M059J (cell line): ENCODE data around the gene FLT3. TPM values are rescaled to one million over a fixed set of nuclear protein-coding genes. Genes with fewer than 3 reads are reported as not detected.
"Not testable (repeated sequence)": the region's sequence is repeated elsewhere in the genome, so short reads cannot be mapped to it uniquely, and the experiment has no call there.

Source experiments
- DNase-seq: peaks from one replicate; pipeline ENCODE4 v3.0.0-alpha.2; 2012; ENCODE audit warnings: low read depth
- total RNA-seq: library from RNA; depleted of rRNA; stranded (reverse); fragments of >200 nt; shearing (Covaris generic); gene quantifications from 2 replicates; pipeline ENCODE4 v1.2.3, GENCODE V29; 2014; rRNA removed

The FLT3 gene
- 0.12 TPM in 1 of 2 replicates, not detected in the other for total RNA-seq

GRCh38 chr13:28100150-28101121, at the start of gene FLT3:
TSS of gene FLT3 (minus strand) at chr13:28100576. CDS start at chr13:28100510, 66 bp downstream.
- DNase-seq, result peak; percentile 59

GRCh38 chr13:28147495-28147894, 47.1 kb upstream of the FLT3 start:
- peak; percentile 8 for DNase-seq

- DNase-seq, result no peak
Observed at GRCh38 chr13:28145049-28145448, 44.7 kb upstream of the FLT3 start.

GRCh38 chr13:28141542-28141941, 41.2 kb upstream of the FLT3 start:
- DNase-seq, result not testable (repeated sequence)

- DNase-seq, result no peak
Observed at GRCh38 chr13:28140433-28141125, 40.2 kb upstream of the FLT3 start.

- peak; percentile 80 for DNase-seq
Observed at GRCh38 chr13:28138756-28139470, 38.5 kb upstream of the FLT3 start.

GRCh38 chr13:28138012-28138755, 37.8 kb upstream of the FLT3 start, which contains the start of gene PAN3:
TSS of gene PAN3 (plus strand) at chr13:28138545. CDS start at chr13:28138658, 113 bp downstream.
- DNase-seq, result peak; percentile 86

- DNase-seq, result no peak
Observed at GRCh38 chr13:28137596-28137995, 37.2 kb upstream of the FLT3 start.

GRCh38 chr13:28136916-28137315, 36.5 kb upstream of the FLT3 start:
- no peak for DNase-seq

- DNase-seq, result no peak
Observed at GRCh38 chr13:28131646-28132045, 31.3 kb upstream of the FLT3 start.

GRCh38 chr13:28129911-28130693, 29.7 kb upstream of the FLT3 start:
- no peak for DNase-seq

- no peak for DNase-seq
Observed at GRCh38 chr13:28128926-28129325, 28.6 kb upstream of the FLT3 start.

- DNase-seq, result no peak
Observed at GRCh38 chr13:28128030-28128429, 27.7 kb upstream of the FLT3 start.

GRCh38 chr13:28121224-28121623, 20.8 kb upstream of the FLT3 start:
- no peak for DNase-seq

- no peak for DNase-seq
Observed at GRCh38 chr13:28120317-28120716, 19.9 kb upstream of the FLT3 start.

GRCh38 chr13:28117689-28118377, 17.5 kb upstream of the FLT3 start:
- DNase-seq, result peak; percentile 40

- DNase-seq, result no peak
Observed at GRCh38 chr13:28116736-28117135, 16.4 kb upstream of the FLT3 start.

GRCh38 chr13:28110414-28110813, 10.0 kb upstream of the FLT3 start:
- peak; percentile 12 for DNase-seq

GRCh38 chr13:28106976-28107375, 6.6 kb upstream of the FLT3 start:
- no peak for DNase-seq

GRCh38 chr13:28101886-28102285, 1.5 kb upstream of the FLT3 start:
- not testable (repeated sequence) for DNase-seq
